ENCODE data around the gene ZNF593. TPM values are rescaled to one million over a fixed set of nuclear protein-coding genes. Genes with fewer than 3 reads are reported as not detected.

ZNF593 gene
- total and polyA plus RNA-seq, 9 of the 15 experiments (the other 6 are each of a cell fraction or from before 2014, with no cell fraction given): 9.8 to 334 (median 48.2) TPM

GRCh38 chr1:26197301-26197700, 27.6 kb downstream of the ZNF593 start (continued):
- TF ChIP-seq, protein P1, sequence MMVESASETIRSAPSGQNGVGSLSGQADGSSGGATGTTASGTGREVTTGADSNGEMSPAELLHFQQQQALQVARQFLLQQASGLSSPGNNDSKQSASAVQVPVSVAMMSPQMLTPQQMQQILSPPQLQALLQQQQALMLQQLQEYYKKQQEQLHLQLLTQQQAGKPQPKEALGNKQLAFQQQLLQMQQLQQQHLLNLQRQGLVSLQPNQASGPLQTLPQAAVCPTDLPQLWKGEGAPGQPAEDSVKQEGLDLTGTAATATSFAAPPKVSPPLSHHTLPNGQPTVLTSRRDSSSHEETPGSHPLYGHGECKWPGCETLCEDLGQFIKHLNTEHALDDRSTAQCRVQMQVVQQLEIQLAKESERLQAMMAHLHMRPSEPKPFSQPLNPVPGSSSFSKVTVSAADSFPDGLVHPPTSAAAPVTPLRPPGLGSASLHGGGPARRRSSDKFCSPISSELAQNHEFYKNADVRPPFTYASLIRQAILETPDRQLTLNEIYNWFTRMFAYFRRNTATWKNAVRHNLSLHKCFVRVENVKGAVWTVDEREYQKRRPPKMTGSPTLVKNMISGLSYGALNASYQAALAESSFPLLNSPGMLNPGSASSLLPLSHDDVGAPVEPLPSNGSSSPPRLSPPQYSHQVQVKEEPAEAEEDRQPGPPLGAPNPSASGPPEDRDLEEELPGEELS (CRISPR knock-in tag; IDR thresholded peaks at IDR 0.05; ENCODE audit: borderline replicate concordance): no peak
- TF ChIP-seq SIN3B (IDR thresholded peaks at IDR 0.05; ENCODE audit: low read depth): no peak

DNA sequence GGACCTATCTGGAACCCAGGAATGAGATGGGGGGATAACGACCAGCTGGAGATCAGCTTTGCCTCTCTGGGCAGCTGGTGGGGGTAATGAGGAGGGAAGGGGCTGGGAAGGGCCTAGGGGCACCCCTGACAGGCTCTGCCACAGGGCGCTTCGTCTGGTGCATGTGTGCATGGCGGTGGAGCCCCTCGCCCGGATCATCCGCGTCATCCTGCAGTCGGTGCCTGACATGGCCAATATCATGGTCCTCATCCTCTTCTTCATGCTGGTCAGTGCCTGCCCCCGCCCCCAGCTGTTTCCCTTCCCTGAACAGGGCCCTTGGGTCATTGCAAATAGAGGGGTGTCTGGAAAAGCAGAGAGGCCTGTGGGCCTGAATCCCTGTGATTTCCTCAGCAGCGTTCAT, 28.1 kb downstream of the ZNF593 start:
- no peak overlapping the region for H3K4me2 ChIP-seq (ENCODE audit: insufficient read depth, low read length)
- no TSS peak for BruUV-seq (replicated peaks)
- no peaks in the 10 kb centered on the region for H4K20me1 ChIP-seq (replicated peaks; ENCODE audit: control insufficient read depth, insufficient read depth, low read length)
- peaks cover 23 to 30% of the 10 kb centered on the region in 2 experiments for H3K4me1 ChIP-seq (replicated peaks in 1 of 2; ENCODE audit: control insufficient read depth in 2 of 2, insufficient read depth in 2 of 2, low read length in 2 of 2)
- intact Hi-C loops (cut with micrococcal nuclease) (no loop called here), in situ Hi-C loops (cut with MboI) (no loop called here)
- no peak overlapping the region for H3K4me3 ChIP-seq
- no peak for TF ChIP-seq SMARCC2 (IDR thresholded peaks at IDR 0.05; ENCODE audit: low read depth)
- TF ChIP-seq PRDM10 (IDR thresholded peaks at IDR 0.05; ENCODE audit: partially characterized antibody): peak; percentile 30
- TF ChIP-seq BHLHE40 (IDR thresholded peaks at IDR 0.05; ENCODE audit: low read length): no peak
- no peaks in the 10 kb centered on the region for H3K9me3 ChIP-seq (replicated peaks; ENCODE audit: control insufficient read depth, insufficient read depth, low read depth, low read length)
- ChIA-PET POLR2A (interaction anchor here (0.6 to 0.7 kb wide), 2 partner anchors 181 to 302 kb away, joined by 3 read pairs; no protein-coding TSS in a partner anchor), CTCF (ENCODE audit: low intra/inter-chr PET ratio) (no interaction called here)
- ATAC-seq (no peak), FAIRE-seq (no peak), DNase-seq (ENCODE audit: extremely low read depth in 1 of 4, low spot score in 3 of 4) (no peak)
- H3K27ac ChIP-seq (ENCODE audit: extremely low read depth, low read depth, low read length): no peak overlapping the region
- H3K9ac ChIP-seq (ENCODE audit: insufficient read depth in 1 of 2, low read depth in 2 of 2, low read length in 2 of 2): no peak overlapping the region
- no peaks in the 10 kb centered on the region for H3K9me1 ChIP-seq (ENCODE audit: control insufficient read depth, insufficient read depth, low read length)
- H3K27me3 ChIP-seq (ENCODE audit: control insufficient read depth in 2 of 2, insufficient read depth in 2 of 2, low read length in 2 of 2): no peaks in the 10 kb centered on the region
- no peak overlapping the region for H2AFZ ChIP-seq (ENCODE audit: low read depth, low read length)
- no peaks in the 10 kb centered on the region for H3K79me2 ChIP-seq (ENCODE audit: control insufficient read depth, insufficient read depth, low read length)
- no peaks in the 10 kb centered on the region for H3K36me3 ChIP-seq (ENCODE audit: control insufficient read depth, insufficient read depth, low read length)
- WGBS (ENCODE audit: insufficient coverage, low coverage, missing lambda C conversion rate): 54% methylated on average over 11 of the region's 11 CpGs
